BE2C (cell line): ENCODE data around the gene JADE2.

Experiments
- DNase-seq: peaks from one replicate; pipeline ENCODE4 v3.0.0-alpha.2; 2020
- H3K27me3 ChIP-seq: fragments of 250-450 bp; sonication (Bioruptor Pico); 2 replicates; pipeline ENCODE4 v1.5.1; 2020; ENCODE audit warnings: mild to moderate bottlenecking
- H3K36me3 ChIP-seq: fragments of 250-450 bp; sonication (Bioruptor Pico); 2 replicates; pipeline ENCODE4 v1.5.1; 2020; ENCODE audit warnings: mild to moderate bottlenecking
- H3K4me1 ChIP-seq: fragments of 250-450 bp; sonication (Bioruptor Pico); 2 replicates; pipeline ENCODE4 v1.5.1; 2020
- H3K4me3 ChIP-seq: 2 replicates; pipeline ENCODE4 v1.5.1; 2011; ENCODE audit warnings: low read depth, low read length
- H3K9me3 ChIP-seq: fragments of 250-450 bp; sonication (Bioruptor Pico); 2 replicates; pipeline ENCODE4 v1.5.1; 2020
- CTCF ChIP-seq: IDR thresholded peaks from 2 replicates; pipeline ENCODE4 v1.5.1; 2012; ENCODE audit warnings: mild to moderate bottlenecking, low read depth, low read length

Gene JADE2

GRCh38 chr5:134611515-134611914, 86.0 kb downstream of the JADE2 start:
- DNase-seq: no peak
- H3K27me3 ChIP-seq: no peaks in the 10 kb centered on the region
- H3K9me3 ChIP-seq: no peaks in the 10 kb centered on the region
- H3K4me1 ChIP-seq: no peaks in the 10 kb centered on the region
- peaks cover 37% of the 10 kb centered on the region for H3K36me3 ChIP-seq
- no peak for TF ChIP-seq CTCF
- no peak overlapping the region for H3K4me3 ChIP-seq

GRCh38 chr5:134614450-134615085, 89.1 kb downstream of the JADE2 start:
- no peak for DNase-seq
- Histone ChIP-seq H3K4me3 (no peak overlapping the region), H3K27me3 (no peaks in the 10 kb centered on the region), H3K4me1 (no peaks in the 10 kb centered on the region), H3K9me3 (no peaks in the 10 kb centered on the region), H3K36me3 (peaks cover 35% of the 10 kb centered on the region)
- no peak for TF ChIP-seq CTCF

- no peak for DNase-seq
- no peaks in the 10 kb centered on the region for H3K9me3 ChIP-seq
- H3K36me3 ChIP-seq: peaks cover 48% of the 10 kb centered on the region
- no peaks in the 10 kb centered on the region for H3K27me3 ChIP-seq
- TF ChIP-seq CTCF: no peak
- no peaks in the 10 kb centered on the region for H3K4me1 ChIP-seq
- H3K4me3 ChIP-seq: no peak overlapping the region
Observed at GRCh38 chr5:134620634-134621033, 95.2 kb downstream of the JADE2 start.

GRCh38 chr5:134625559-134625958, 100.1 kb downstream of the JADE2 start:
- Histone ChIP-seq H3K9me3 (no peaks in the 10 kb centered on the region), H3K4me3 (no peak overlapping the region), H3K27me3 (no peaks in the 10 kb centered on the region), H3K36me3 (peaks cover 19% of the 10 kb centered on the region), H3K4me1 (no peaks in the 10 kb centered on the region)
- TF ChIP-seq CTCF: no peak
- no peak for DNase-seq

- no peak for TF ChIP-seq CTCF
- no peak for DNase-seq
- Histone ChIP-seq H3K4me1 (no peaks in the 10 kb centered on the region; the same call in 1 of the 2 replicates), H3K9me3 (no peaks in the 10 kb centered on the region), H3K36me3 (peaks cover 16% of the 10 kb centered on the region), H3K4me3 (no peak overlapping the region), H3K27me3 (no peaks in the 10 kb centered on the region)
Observed at GRCh38 chr5:134626369-134627014, 101.0 kb downstream of the JADE2 start.
